Panc1 (cell line): ENCODE measurements around the gene CCNYL1. TPM values are rescaled to one million over a fixed set of nuclear protein-coding genes. Genes with fewer than 3 reads are reported as not detected.

ENCODE experiments used
- ATAC-seq: fragments of 200-7000 bp; cut with Tn5 transposase; 2 replicates; pipeline ENCODE4 v1.9.1; 2020; ENCODE audit warnings: mild to moderate bottlenecking, moderate library complexity
- Bru-seq: library from RNA; stranded (reverse); fragments of 400-500 nt; gene quantifications from one replicate; lab custom pipeline; 2021; lab: Mats Ljungman, UMichigan
- BruChase-seq, 2 experiments: library from RNA; stranded (reverse); fragments of 400-500 nt; gene quantifications; one replicate each; lab custom pipeline; 2021; lab: Mats Ljungman, UMichigan
- BruUV-seq: library from RNA; stranded (reverse); fragments of 400-500 nt; replicated peaks from 2 replicates; lab custom pipeline; 2021; lab: Mats Ljungman, UMichigan
- CTCF ChIA-PET: fragments of 300-600 bp; sonication (Branson Sonifier 250); formaldehyde crosslinking; loops from one replicate; lab custom pipeline; 2022; ENCODE audit warnings: antibody characterized with exemption; lab: Charles Lee
- POLR2A ChIA-PET: fragments of 300-600 bp; sonication (Branson Sonifier 250); formaldehyde crosslinking; loops from one replicate; lab custom pipeline; 2022; ENCODE audit warnings: antibody characterized with exemption; lab: Charles Lee
- DNase-seq: peaks from one replicate; pipeline ENCODE4 v3.0.0-alpha.2; 2010; ENCODE audit warnings: low read depth, low spot score
- H3K27ac ChIP-seq: 2 replicates; pipeline ENCODE4 v1.5.1; 2011; ENCODE audit warnings: mild to moderate bottlenecking, low read length, inconsistent platforms
- H3K27me3 ChIP-seq: fragments of 200-500 bp; sonication (Bioruptor generic); 2 replicates; pipeline ENCODE4 v1.6.0; 2014; ENCODE audit warnings: low read length, inconsistent platforms; ENCODE audit not compliant: control insufficient read depth, insufficient read depth
- H3K36me3 ChIP-seq: fragments of 200-500 bp; sonication (Bioruptor generic); 2 replicates; pipeline ENCODE4 v1.5.1; 2014; ENCODE audit warnings: inconsistent platforms, mild to moderate bottlenecking, low read length, moderate library complexity; ENCODE audit not compliant: control insufficient read depth, insufficient read depth
- H3K4me1 ChIP-seq: 2 replicates; pipeline ENCODE4 v1.5.1; 2011; ENCODE audit warnings: inconsistent platforms, mild to moderate bottlenecking, low read length, moderate library complexity; ENCODE audit not compliant: control insufficient read depth, insufficient read depth
- H3K4me3 ChIP-seq, 2 experiments: 2 replicates each; pipeline ENCODE4 v1.5.1; 2011 to 2012; ENCODE audit warnings: low read depth in 2 of 2, low read length in 2 of 2, mild to moderate bottlenecking in 2 of 2, inconsistent platforms in 1 of 2, moderate library complexity in 1 of 2
- H3K9me3 ChIP-seq: fragments of 200-500 bp; sonication (Bioruptor generic); 2 replicates; pipeline ENCODE4 v1.5.1; 2014; ENCODE audit warnings: low read depth, mild to moderate bottlenecking, inconsistent platforms, low read length, moderate library complexity; ENCODE audit not compliant: control insufficient read depth, insufficient read depth
- POLR2AphosphoS5 ChIP-seq: IDR thresholded peaks from 2 replicates; pipeline ENCODE4 v1.6.1; 2012; ENCODE audit warnings: mild to moderate bottlenecking, low read depth, low read length, moderate library complexity
- SIN3A ChIP-seq: IDR thresholded peaks from 2 replicates; pipeline ENCODE4 v1.6.1; 2012; ENCODE audit warnings: low read depth, mild to moderate bottlenecking, low read length, moderate library complexity, borderline replicate concordance; ENCODE audit not compliant: insufficient read depth
- TCF7L2 ChIP-seq: IDR thresholded peaks from 2 replicates; pipeline ENCODE4 v1.6.1; 2011; ENCODE audit warnings: mild to moderate bottlenecking, low read depth, low read length, inconsistent platforms
- in situ Hi-C: cut with HindIII; loops from 2 replicates; pipeline ENCODE4 v1.10.0; 2016; ENCODE audit warnings: low sequenced_read_pairs, low pct_unique_long_range_greater_than_20kb
- intact Hi-C: fragments of 100-400 bp; cut with micrococcal nuclease; formaldehyde crosslinking; loops from one replicate; pipeline ENCODE4 v1.10.0; 2022; ENCODE audit not compliant: unreplicated experiment
- long read RNA-seq: library from polyadenylated mRNA; unstranded; transcript quantifications from one replicate; pipeline ENCODE4 v2.0.0, GENCODE V29; 2021; ENCODE audit not compliant: unreplicated experiment
- polyA plus RNA-seq: library from polyadenylated mRNA; unstranded; fragments of >200 nt; gene quantifications from one replicate; pipeline ENCODE4 v1.2.1, GENCODE V29; 2012; ENCODE audit warnings: missing spikeins; ENCODE audit not compliant: insufficient read length
- total RNA-seq: library from RNA; stranded (reverse); gene quantifications from one replicate; pipeline ENCODE4 v1.2.1, GENCODE V29; 2021; ENCODE audit not compliant: unreplicated experiment
- TF ChIP-seq, protein P1 (sequence below), 2 experiments: IDR thresholded peaks; 2 replicates each; pipeline ENCODE4 v1.6.1; 2011 to 2012; ENCODE audit warnings: low read depth in 2 of 2, control low read depth in 1 of 2, low read length in 1 of 2, mild to moderate bottlenecking in 1 of 2, moderate library complexity in 1 of 2; ENCODE audit not compliant: insufficient read depth in 1 of 2
- TF ChIP-seq, protein P2 (sequence below): fragments of 450-650 bp; IDR thresholded peaks from 2 replicates; pipeline ENCODE4 v1.5.1; 2017; ENCODE audit warnings: mild to moderate bottlenecking

The CCNYL1 gene
- total RNA-seq (31.4 TPM), Bru-seq, nascent RNA (percentile 81 among the genes with signal in this experiment), BruChase-seq, experiment 1, labeled RNA remaining after a 2-hour chase (percentile 81 among the genes with signal in this experiment), BruChase-seq, experiment 2, labeled RNA remaining after a 6-hour chase (percentile 85 among the genes with signal in this experiment)
- polyA plus RNA-seq, result 18.4 TPM
- long read RNA-seq, transcript CCNYL1-201 (10 exons, 3,767 nt), result major isoform, 21 of 67 reads
- long read RNA-seq, partial matches to known transcripts, result 1 of 67 reads
- long read RNA-seq, other reads (novel, unspliced or antisense), result 44 of 67 reads

DNA sequence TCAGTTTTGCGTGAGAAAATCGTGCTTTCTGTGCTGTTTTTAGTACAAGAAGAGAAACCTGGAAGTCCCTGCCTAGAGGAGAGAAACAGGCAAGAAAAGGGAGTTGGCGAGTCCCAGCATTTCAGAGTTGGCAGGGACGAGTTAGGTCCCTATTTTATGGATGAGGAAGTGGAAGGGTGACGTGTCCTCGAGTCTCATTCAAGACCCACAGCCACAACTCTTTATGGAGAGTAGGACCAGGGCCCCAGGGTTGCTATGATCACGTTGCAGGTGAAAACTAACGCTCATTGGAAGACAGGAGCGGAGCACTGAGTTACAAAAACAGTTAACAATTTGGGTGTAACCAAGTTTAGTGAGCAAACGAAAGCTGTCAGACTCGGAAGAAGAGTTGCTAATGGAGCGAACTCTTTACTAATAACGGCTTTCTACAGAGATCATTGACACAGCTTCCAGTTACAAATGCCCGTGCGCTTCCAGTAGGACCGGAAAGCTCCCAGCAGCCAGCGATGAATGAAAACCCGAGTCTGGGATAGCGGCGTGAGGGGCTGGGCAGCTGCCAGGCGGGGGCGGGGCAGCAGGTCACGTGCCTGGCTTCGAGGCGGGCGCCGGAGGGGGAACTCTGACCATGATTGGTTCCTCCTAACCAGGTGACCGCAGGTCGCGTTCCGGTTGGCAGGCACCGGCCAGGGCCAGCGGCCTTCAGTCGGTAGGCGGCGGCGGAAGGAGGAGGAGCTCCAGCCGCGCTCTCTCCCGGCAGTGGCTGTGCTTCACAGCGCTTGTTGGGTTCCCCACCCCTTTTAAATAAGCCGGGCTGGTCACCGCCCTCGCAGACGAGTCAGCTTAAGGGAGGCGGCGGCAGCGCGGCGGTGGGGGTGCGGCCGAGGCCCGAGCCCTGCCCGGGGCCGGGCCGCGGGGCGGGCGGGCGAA lies at the start of gene CCNYL1:
Gene CCNYL1, plus strand, starts transcription at position 827 of the 927 bp plus-strand sequence. CDS start 257 bp downstream, outside the sequence.
- POLR2A ChIA-PET, result interaction anchor here (0.7 to 1.2 kb wide), 3 partner anchors 10 to 181 kb away, joined by 3 to 4 read pairs (median 3); partner anchors contain the start of gene CREB1
- H3K9me3 ChIP-seq, result no peaks in the 10 kb centered on the region
- H3K36me3 ChIP-seq, result no peaks in the 10 kb centered on the region; the same call in 1 of the 2 replicates
- in situ Hi-C loops, result no loop called here
- CTCF ChIA-PET, result interaction anchor here (0.6 to 1.0 kb wide), 2 partner anchors 83 to 85 kb away, joined by 3 to 5 read pairs; no protein-coding TSS in a partner anchor
- H3K4me1 ChIP-seq, result peaks cover 7% of the 10 kb centered on the region
- H3K4me3 ChIP-seq, result peak within 1 kb of the TSS; percentile 70 to 88
- TF ChIP-seq SIN3A, result peak; percentile 91
- TF ChIP-seq, protein P1, sequence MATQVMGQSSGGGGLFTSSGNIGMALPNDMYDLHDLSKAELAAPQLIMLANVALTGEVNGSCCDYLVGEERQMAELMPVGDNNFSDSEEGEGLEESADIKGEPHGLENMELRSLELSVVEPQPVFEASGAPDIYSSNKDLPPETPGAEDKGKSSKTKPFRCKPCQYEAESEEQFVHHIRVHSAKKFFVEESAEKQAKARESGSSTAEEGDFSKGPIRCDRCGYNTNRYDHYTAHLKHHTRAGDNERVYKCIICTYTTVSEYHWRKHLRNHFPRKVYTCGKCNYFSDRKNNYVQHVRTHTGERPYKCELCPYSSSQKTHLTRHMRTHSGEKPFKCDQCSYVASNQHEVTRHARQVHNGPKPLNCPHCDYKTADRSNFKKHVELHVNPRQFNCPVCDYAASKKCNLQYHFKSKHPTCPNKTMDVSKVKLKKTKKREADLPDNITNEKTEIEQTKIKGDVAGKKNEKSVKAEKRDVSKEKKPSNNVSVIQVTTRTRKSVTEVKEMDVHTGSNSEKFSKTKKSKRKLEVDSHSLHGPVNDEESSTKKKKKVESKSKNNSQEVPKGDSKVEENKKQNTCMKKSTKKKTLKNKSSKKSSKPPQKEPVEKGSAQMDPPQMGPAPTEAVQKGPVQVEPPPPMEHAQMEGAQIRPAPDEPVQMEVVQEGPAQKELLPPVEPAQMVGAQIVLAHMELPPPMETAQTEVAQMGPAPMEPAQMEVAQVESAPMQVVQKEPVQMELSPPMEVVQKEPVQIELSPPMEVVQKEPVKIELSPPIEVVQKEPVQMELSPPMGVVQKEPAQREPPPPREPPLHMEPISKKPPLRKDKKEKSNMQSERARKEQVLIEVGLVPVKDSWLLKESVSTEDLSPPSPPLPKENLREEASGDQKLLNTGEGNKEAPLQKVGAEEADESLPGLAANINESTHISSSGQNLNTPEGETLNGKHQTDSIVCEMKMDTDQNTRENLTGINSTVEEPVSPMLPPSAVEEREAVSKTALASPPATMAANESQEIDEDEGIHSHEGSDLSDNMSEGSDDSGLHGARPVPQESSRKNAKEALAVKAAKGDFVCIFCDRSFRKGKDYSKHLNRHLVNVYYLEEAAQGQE (IDR thresholded peaks at IDR 0.05; ENCODE audit: insufficient read depth in 1 of 2, low read depth in 2 of 2, low read length in 1 of 2), result no peak
- TF ChIP-seq, protein P2, sequence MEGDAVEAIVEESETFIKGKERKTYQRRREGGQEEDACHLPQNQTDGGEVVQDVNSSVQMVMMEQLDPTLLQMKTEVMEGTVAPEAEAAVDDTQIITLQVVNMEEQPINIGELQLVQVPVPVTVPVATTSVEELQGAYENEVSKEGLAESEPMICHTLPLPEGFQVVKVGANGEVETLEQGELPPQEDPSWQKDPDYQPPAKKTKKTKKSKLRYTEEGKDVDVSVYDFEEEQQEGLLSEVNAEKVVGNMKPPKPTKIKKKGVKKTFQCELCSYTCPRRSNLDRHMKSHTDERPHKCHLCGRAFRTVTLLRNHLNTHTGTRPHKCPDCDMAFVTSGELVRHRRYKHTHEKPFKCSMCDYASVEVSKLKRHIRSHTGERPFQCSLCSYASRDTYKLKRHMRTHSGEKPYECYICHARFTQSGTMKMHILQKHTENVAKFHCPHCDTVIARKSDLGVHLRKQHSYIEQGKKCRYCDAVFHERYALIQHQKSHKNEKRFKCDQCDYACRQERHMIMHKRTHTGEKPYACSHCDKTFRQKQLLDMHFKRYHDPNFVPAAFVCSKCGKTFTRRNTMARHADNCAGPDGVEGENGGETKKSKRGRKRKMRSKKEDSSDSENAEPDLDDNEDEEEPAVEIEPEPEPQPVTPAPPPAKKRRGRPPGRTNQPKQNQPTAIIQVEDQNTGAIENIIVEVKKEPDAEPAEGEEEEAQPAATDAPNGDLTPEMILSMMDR, result no peak
- peak; percentile 72 for TF ChIP-seq POLR2AphosphoS5
- TF ChIP-seq TCF7L2, result 0 out of 2 replicates have a peak, but pooled peaks have one; percentile 32
- TSS peak; percentile 93 for BruUV-seq
- H3K27ac ChIP-seq, result peak within 1 kb of the TSS; percentile 91
- peak; percentile 98 for ATAC-seq
- peak; percentile 88 for DNase-seq
- intact Hi-C loops, result loop anchor here (5.0 kb wide), 1 partner anchor 84 kb away; the partner anchor contains the start of gene METTL21A
- H3K27me3 ChIP-seq, result no peaks in the 10 kb centered on the region

DNA sequence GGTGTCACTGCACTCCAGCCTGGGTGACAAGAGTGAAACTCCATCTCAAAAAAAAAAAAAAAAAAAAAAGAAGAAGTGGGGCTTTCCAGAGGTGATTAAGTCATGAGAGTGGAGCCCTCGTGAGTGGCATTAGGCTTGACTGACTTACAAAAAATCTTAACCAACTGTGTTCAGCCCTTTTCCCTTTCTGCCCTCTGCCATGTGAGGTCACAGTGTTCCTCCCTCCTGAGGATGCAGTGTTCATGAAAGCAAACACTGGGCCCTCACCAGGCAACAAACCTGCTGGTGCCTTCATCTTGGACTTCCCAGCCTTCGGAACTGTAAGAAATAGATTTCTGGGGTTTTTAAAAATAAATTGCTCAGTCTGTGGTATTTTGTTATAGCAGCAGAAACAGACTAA lies 49.2 kb upstream of the CCNYL1 start:
- in situ Hi-C loops, result no loop called here

More for the DNA sequence above, 49.2 kb upstream of the CCNYL1 start:
- TF ChIP-seq, protein P2, result no peak
- TF ChIP-seq POLR2AphosphoS5 (no peak), TCF7L2 (no peak), SIN3A (no peak)
- TF ChIP-seq, protein P1 (IDR thresholded peaks at IDR 0.05; ENCODE audit: insufficient read depth in 1 of 2, low read depth in 2 of 2, low read length in 1 of 2), result no peak
- Histone ChIP-seq H3K27me3 (no peaks in the 10 kb centered on the region), H3K36me3 (no peaks in the 10 kb centered on the region), H3K9me3 (no peaks in the 10 kb centered on the region), H3K27ac (no peak overlapping the region), H3K4me1 (peaks cover 2% of the 10 kb centered on the region; the same call in 1 of the 2 replicates), H3K4me3 (no peak overlapping the region)
- intact Hi-C loops, result no loop called here
- POLR2A ChIA-PET, result no interaction called here
- CTCF ChIA-PET, result no interaction called here
- DNase-seq, result no peak
- ATAC-seq, result no peak
- no TSS peak for BruUV-seq
